CD4-positive, CD25-positive, alpha-beta regulatory T cell (primary cell): Measurements from ENCODE around the gene MYO15B. TPM values are rescaled to one million over a fixed set of nuclear protein-coding genes. Genes with fewer than 3 reads are reported as not detected.

ENCODE experiments used
- ATAC-seq, 2 donors: fragments of 150-1000 bp; cut with Tn5 transposase; one replicate each; pipeline ENCODE4 v1.10.0; 2021; ENCODE audit warnings: low read depth in 2 of 2, moderate number of reproducible peaks in 2 of 2, moderate library complexity in 1 of 2
- DNase-seq, 3 donors: peaks; one replicate each; pipeline versions ENCODE4 v3.0.0 to v3.0.0-alpha.2; 2012 to 2022; ENCODE audit warnings: mixed read lengths in 1 of 3
- H3K27ac ChIP-seq: one replicate; pipeline ENCODE4 v1.7.0; 2013; ENCODE audit warnings: mild to moderate bottlenecking, low read length; ENCODE audit not compliant: insufficient read depth, poor library complexity, severe bottlenecking
- H3K27me3 ChIP-seq: one replicate; pipeline ENCODE4 v1.7.0; 2013; ENCODE audit warnings: low read length; ENCODE audit not compliant: control insufficient read depth, insufficient read depth
- H3K36me3 ChIP-seq: one replicate; pipeline ENCODE4 v1.7.0; 2013; ENCODE audit warnings: mild to moderate bottlenecking, low read length, moderate library complexity; ENCODE audit not compliant: control insufficient read depth, insufficient read depth
- H3K4me1 ChIP-seq: 2 replicates; pipeline ENCODE4 v1.7.0; 2013; ENCODE audit warnings: mild to moderate bottlenecking, low read length; ENCODE audit not compliant: insufficient read depth, control insufficient read depth, poor library complexity, severe bottlenecking
- H3K4me3 ChIP-seq: one replicate; pipeline ENCODE4 v1.7.0; 2013; ENCODE audit warnings: low read depth, mild to moderate bottlenecking, low read length, moderate library complexity
- H3K9me3 ChIP-seq, 2 experiments: 1 replicate in 1 of 2; 2 replicates in 1 of 2; pipeline ENCODE4 v1.7.0; 2013; ENCODE audit warnings: low read length in 2 of 2, mild to moderate bottlenecking in 1 of 2, moderate library complexity in 1 of 2; ENCODE audit not compliant: control insufficient read depth in 2 of 2
- H3K27ac Mint-ChIP-seq, 3 donors: one replicate each; pipeline ENCODE4 v1.8.0; 2020 to 2022; ENCODE audit warnings: mild to moderate bottlenecking in 3 of 3, mixed read lengths in 3 of 3, moderate library complexity in 2 of 3
- H3K27me3 Mint-ChIP-seq: one replicate; pipeline ENCODE4 v1.8.0; 2022; ENCODE audit warnings: mild to moderate bottlenecking, mixed read lengths
- H3K36me3 Mint-ChIP-seq: one replicate; pipeline ENCODE4 v1.8.0; 2020; ENCODE audit warnings: mixed read lengths
- H3K4me1 Mint-ChIP-seq, 4 donors: one replicate each; pipeline ENCODE4 v1.8.0; 2020 to 2022; ENCODE audit warnings: mixed read lengths in 4 of 4, mild to moderate bottlenecking in 1 of 4
- H3K4me3 Mint-ChIP-seq, 4 donors: one replicate each; pipeline ENCODE4 v1.8.0; 2020 to 2022; ENCODE audit warnings: mild to moderate bottlenecking in 4 of 4, mixed read lengths in 4 of 4, moderate library complexity in 3 of 4
- H3K9me3 Mint-ChIP-seq, 7 donors: one replicate each; pipeline ENCODE4 v1.8.0; 2020 to 2022; ENCODE audit warnings: mixed read lengths in 7 of 7, mild to moderate bottlenecking in 3 of 7, moderate library complexity in 2 of 7
- polyA plus RNA-seq, 4 donors: library from polyadenylated mRNA; unstranded; fragments of 300-500 nt; fragmentation: Illumina TruSeq; gene quantifications; one replicate each; pipeline ENCODE4 v1.2.3, GENCODE V29; 2021
- total RNA-seq: library from RNA; stranded (reverse); gene quantifications from one replicate; pipeline ENCODE4 v1.2.3, GENCODE V29; 2022

The MYO15B gene
- total and polyA plus RNA-seq, 5 donors from 2014 or later, result 0.95 to 117 (median 1.0) TPM

- no peaks in the 10 kb centered on the region for H3K36me3 ChIP-seq
- H3K4me1 Mint-ChIP-seq, result peaks cover 0 to 8% (median 0%) of the 10 kb centered on the region in 4 donors
- peaks cover 0 to 1% (median 0%) of the 10 kb centered on the region in 7 donors for H3K9me3 Mint-ChIP-seq
- no peaks in the 10 kb centered on the region for H3K4me1 ChIP-seq
- no peak for ATAC-seq
- H3K27ac Mint-ChIP-seq, result peak overlapping the region in 2 of 3 donors; percentile 34 to 70
- DNase-seq, result no peak
- no peaks in the 10 kb centered on the region for H3K9me3 ChIP-seq
- peak overlapping the region in 1 of 4 donors; percentile 26 for H3K4me3 Mint-ChIP-seq
- peaks cover 8% of the 10 kb centered on the region for H3K36me3 Mint-ChIP-seq
- peaks cover 4% of the 10 kb centered on the region for H3K27me3 Mint-ChIP-seq
- H3K27ac ChIP-seq, result no peak overlapping the region
- no peak overlapping the region for H3K4me3 ChIP-seq
- H3K27me3 ChIP-seq, result no peaks in the 10 kb centered on the region
Observed at GRCh38 chr17:75622076-75622475, 34.5 kb downstream of the MYO15B start.

GRCh38 chr17:75622771-75623273 lies 35.2 kb downstream of the MYO15B start:
- Histone ChIP-seq H3K9me3 (no peaks in the 10 kb centered on the region), H3K27me3 (no peaks in the 10 kb centered on the region), H3K4me1 (no peaks in the 10 kb centered on the region), H3K27ac (no peak overlapping the region), H3K36me3 (no peaks in the 10 kb centered on the region), H3K4me3 (no peak overlapping the region)
- Mint-ChIP-seq H3K36me3 (peaks cover 8% of the 10 kb centered on the region), H3K4me3 (no peak overlapping the region), H3K4me1 (peaks cover 0 to 8% (median 0%) of the 10 kb centered on the region in 4 donors), H3K9me3 (peaks cover 0 to 1% (median 0%) of the 10 kb centered on the region in 7 donors), H3K27me3 (peaks cover 4% of the 10 kb centered on the region), H3K27ac (peak overlapping the region in 1 of 3 donors; percentile 34)
- ATAC-seq, result no peak
- DNase-seq, result no peak

- DNase-seq, result no peak
- no peaks in the 10 kb centered on the region for H3K36me3 ChIP-seq
Observed at GRCh38 chr17:75623386-75623785, 35.8 kb downstream of the MYO15B start.

GRCh38 chr17:75624021-75624420 lies 36.4 kb downstream of the MYO15B start:
- Mint-ChIP-seq H3K36me3 (peaks cover 8% of the 10 kb centered on the region), H3K27me3 (peaks cover 4% of the 10 kb centered on the region), H3K4me3 (no peak overlapping the region), H3K4me1 (peaks cover 0 to 8% (median 0%) of the 10 kb centered on the region in 4 donors), H3K9me3 (peaks cover 0 to 1% (median 0%) of the 10 kb centered on the region in 7 donors), H3K27ac (no peak overlapping the region)
- no peaks in the 10 kb centered on the region for H3K36me3 ChIP-seq
- no peaks in the 10 kb centered on the region for H3K4me1 ChIP-seq
- no peak for ATAC-seq
- no peak for DNase-seq
- no peaks in the 10 kb centered on the region for H3K27me3 ChIP-seq
- H3K4me3 ChIP-seq, result no peak overlapping the region
- no peak overlapping the region for H3K27ac ChIP-seq
- H3K9me3 ChIP-seq, result no peaks in the 10 kb centered on the region

More at GRCh38 chr17:75623386-75623785, 35.8 kb downstream of the MYO15B start:
- peaks cover 0 to 8% (median 0%) of the 10 kb centered on the region in 4 donors for H3K4me1 Mint-ChIP-seq
- H3K4me1 ChIP-seq, result no peaks in the 10 kb centered on the region
- peaks cover 0 to 1% (median 0%) of the 10 kb centered on the region in 7 donors for H3K9me3 Mint-ChIP-seq
- peaks cover 4% of the 10 kb centered on the region for H3K27me3 Mint-ChIP-seq
- H3K27ac Mint-ChIP-seq, result peak overlapping the region in 1 of 3 donors; percentile 34
- no peak overlapping the region for H3K4me3 ChIP-seq
- H3K27me3 ChIP-seq, result no peaks in the 10 kb centered on the region
- H3K36me3 Mint-ChIP-seq, result peaks cover 8% of the 10 kb centered on the region
- no peak overlapping the region for H3K27ac ChIP-seq
- no peaks in the 10 kb centered on the region for H3K9me3 ChIP-seq
- no peak overlapping the region for H3K4me3 Mint-ChIP-seq
- no peak for ATAC-seq

- peaks cover 0 to 1% (median 0%) of the 10 kb centered on the region in 7 donors for H3K9me3 Mint-ChIP-seq
- Histone ChIP-seq H3K9me3 (no peaks in the 10 kb centered on the region), H3K4me3 (no peak overlapping the region), H3K36me3 (no peaks in the 10 kb centered on the region), H3K27me3 (no peaks in the 10 kb centered on the region), H3K27ac (no peak overlapping the region), H3K4me1 (no peaks in the 10 kb centered on the region)
- peaks cover 8% of the 10 kb centered on the region for H3K36me3 Mint-ChIP-seq
- peaks cover 4% of the 10 kb centered on the region for H3K27me3 Mint-ChIP-seq
- peaks cover 0 to 8% (median 0%) of the 10 kb centered on the region in 4 donors for H3K4me1 Mint-ChIP-seq
- no peak for ATAC-seq
- DNase-seq, result no peak
- no peak overlapping the region for H3K4me3 Mint-ChIP-seq
- H3K27ac Mint-ChIP-seq, result no peak overlapping the region
Observed at GRCh38 chr17:75624714-75625345, 37.2 kb downstream of the MYO15B start.

- H3K9me3 Mint-ChIP-seq, result peaks cover 0 to 1% (median 0%) of the 10 kb centered on the region in 7 donors
- H3K27ac Mint-ChIP-seq, result no peak overlapping the region
- H3K36me3 ChIP-seq, result no peaks in the 10 kb centered on the region
- no peaks in the 10 kb centered on the region for H3K4me1 ChIP-seq
- H3K27ac ChIP-seq, result no peak overlapping the region
- peak in 1 of 2 donors; percentile 22 for ATAC-seq
- H3K4me1 Mint-ChIP-seq, result peaks cover 0 to 8% (median 0%) of the 10 kb centered on the region in 4 donors
- H3K9me3 ChIP-seq, result no peaks in the 10 kb centered on the region
- peaks cover 8% of the 10 kb centered on the region for H3K36me3 Mint-ChIP-seq
- H3K4me3 ChIP-seq, result no peak overlapping the region
- H3K27me3 ChIP-seq, result no peaks in the 10 kb centered on the region
- peak in 1 of 3 donors; percentile 20 for DNase-seq
- H3K4me3 Mint-ChIP-seq, result no peak overlapping the region
- peaks cover 4% of the 10 kb centered on the region for H3K27me3 Mint-ChIP-seq
Observed at GRCh38 chr17:75625813-75626486, 38.4 kb downstream of the MYO15B start.

- no peak overlapping the region for H3K27ac ChIP-seq
- H3K9me3 ChIP-seq, result no peaks in the 10 kb centered on the region
- Mint-ChIP-seq H3K27ac (no peak overlapping the region), H3K9me3 (peaks cover 0 to 1% (median 0%) of the 10 kb centered on the region in 7 donors), H3K4me3 (no peak overlapping the region), H3K36me3 (peaks cover 8% of the 10 kb centered on the region), H3K27me3 (peaks cover 4% of the 10 kb centered on the region), H3K4me1 (peaks cover 0 to 8% (median 0%) of the 10 kb centered on the region in 4 donors)
- H3K36me3 ChIP-seq, result no peaks in the 10 kb centered on the region
- no peak overlapping the region for H3K4me3 ChIP-seq
- no peak for ATAC-seq
- no peaks in the 10 kb centered on the region for H3K27me3 ChIP-seq
- no peaks in the 10 kb centered on the region for H3K4me1 ChIP-seq
- DNase-seq, result no peak
Observed at GRCh38 chr17:75626496-75627038, 39.0 kb downstream of the MYO15B start.
